ENCODE measurements around the gene DCLK2.

The DCLK2 gene

DNA sequence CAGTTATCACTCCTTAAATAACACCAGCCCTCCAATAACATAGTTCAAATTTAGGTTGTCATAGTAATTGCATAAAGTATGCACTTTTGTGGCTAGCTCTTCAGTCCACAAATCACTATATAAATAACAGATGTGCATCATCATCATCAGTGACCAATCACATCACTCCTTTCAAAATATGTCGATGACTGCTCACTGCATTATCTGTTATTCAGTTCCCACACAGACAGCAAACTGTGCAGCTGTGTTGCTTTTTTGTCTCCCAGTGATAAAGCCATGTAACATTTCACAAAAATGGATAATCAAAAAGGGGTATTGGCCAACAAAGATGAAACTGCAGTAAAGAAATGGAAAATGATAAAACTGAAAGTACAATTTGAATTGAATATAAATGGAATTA lies 205.4 kb downstream of the DCLK2 start:
- DNase-seq = peak; percentile 11

DNA sequence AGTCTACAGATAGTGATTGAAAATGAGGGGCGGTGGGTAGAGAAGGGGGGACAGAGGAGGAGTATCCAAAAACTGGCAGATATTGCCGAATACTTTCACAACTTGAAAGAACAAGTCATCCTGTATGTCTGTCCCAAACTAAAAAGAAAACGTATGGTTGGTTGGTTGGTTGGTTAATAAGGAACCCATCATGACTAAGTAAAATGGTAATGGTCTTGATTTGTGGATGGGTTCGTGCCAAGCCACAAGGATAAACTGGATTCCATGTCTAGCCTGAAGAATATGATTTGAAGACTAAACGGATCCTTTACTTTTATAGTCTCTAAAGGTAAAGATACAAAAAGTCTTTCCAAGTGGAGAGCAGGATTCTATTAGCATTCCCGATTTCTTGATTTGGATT lies 208.4 kb downstream of the DCLK2 start:
- no peak for DNase-seq

GRCh38 chr4:150289198-150289597 lies 211.0 kb downstream of the DCLK2 start:
- DNase-seq = no peak

GRCh38 chr4:150289881-150290280 lies 211.6 kb downstream of the DCLK2 start:
- DNase-seq = no peak

- DNase-seq = peak; percentile 70
Observed at GRCh38 chr4:150297861-150298474, 219.7 kb downstream of the DCLK2 start.

GRCh38 chr4:150299816-150300215 lies 221.6 kb downstream of the DCLK2 start:
- no peak for DNase-seq

DNA sequence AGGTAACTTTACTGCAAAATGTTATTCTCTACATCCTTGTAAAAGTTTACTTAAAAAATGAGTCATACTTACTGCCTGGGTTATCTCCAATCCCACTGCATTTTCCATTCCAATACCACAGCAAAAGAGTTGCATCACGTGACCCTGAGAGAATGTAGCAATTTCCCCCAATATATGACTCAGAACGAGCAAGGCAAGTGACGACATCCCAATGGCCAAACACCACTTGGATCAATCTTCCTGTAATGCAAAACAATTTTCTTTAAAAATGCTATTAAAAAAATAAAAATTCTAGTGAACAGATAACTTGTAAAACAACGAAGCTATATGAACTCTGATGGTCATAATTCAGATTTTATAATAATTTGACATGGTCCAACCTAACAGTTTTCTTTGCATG lies 224.3 kb downstream of the DCLK2 start:
- peak; percentile 43 for DNase-seq

DNA sequence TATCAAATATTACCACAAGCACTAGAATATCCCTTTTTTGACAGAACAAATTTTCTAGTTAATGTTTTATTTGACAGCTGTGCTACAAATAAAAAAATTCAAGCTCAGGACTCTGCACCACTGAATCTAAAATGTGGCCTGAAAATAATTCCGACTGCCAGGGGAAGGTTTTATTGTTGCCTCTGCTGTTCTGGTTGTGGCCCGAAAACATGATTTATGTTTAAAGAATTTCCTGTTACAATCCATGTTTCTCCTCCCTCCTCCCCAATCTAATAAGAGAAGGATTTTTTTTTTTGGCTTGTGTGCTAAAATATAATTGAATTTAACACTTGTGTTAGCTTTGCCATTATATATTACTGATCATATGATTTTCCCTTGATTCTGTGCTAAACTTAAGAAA lies 227.8 kb downstream of the DCLK2 start:
- no peak for DNase-seq

DNA sequence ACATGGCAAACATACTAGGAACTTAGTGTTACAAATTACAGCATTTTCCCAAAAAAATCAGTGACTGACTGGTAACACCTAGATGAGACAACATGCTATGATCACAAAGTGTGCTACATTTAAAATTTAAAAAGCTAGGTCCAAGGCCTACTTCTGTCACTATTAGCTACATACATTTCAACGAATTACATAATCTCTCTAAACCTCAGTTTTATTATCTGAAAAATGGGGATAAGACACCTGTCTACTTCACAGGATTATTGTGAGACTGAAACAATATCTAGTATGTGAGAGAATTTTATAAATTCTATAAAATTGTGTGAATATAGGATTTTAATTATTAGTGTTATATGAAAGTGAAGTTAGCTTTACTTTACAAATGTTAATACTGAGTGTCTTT lies 228.5 kb downstream of the DCLK2 start:
- no peak for DNase-seq
